Gastroesophageal sphincter (tissue), 4 donors: ENCODE measurements around the gene MCOLN2. TPM values are rescaled to one million over a fixed set of nuclear protein-coding genes. Genes with fewer than 3 reads are reported as not detected.

Experiments used
- ATAC-seq: fragments of 150-250 bp; one replicate; pipeline ENCODE4 v1.9.1; 2016; ENCODE audit warnings: mild to moderate bottlenecking, moderate library complexity
- H3K27ac ChIP-seq, 4 donors: fragments of 200-600 bp; sonication (generic) in 3 of 4; 1 replicate in 3 of 4; 2 replicates in 1 of 4; pipeline ENCODE4 v1.5.1; 2016 to 2019
- H3K27me3 ChIP-seq: fragments of 200-600 bp; sonication (generic); one replicate; pipeline ENCODE4 v1.5.1; 2019
- H3K36me3 ChIP-seq, 2 donors: fragments of 200-600 bp; sonication (generic); one replicate each; pipeline ENCODE4 v1.5.1; 2019; ENCODE audit warnings: control low read depth in 1 of 2
- H3K4me1 ChIP-seq, 3 donors: fragments of 200-600 bp; sonication (generic); 1 replicate in 2 of 3; 2 replicates in 1 of 3; pipeline ENCODE4 v1.5.1; 2016 to 2019; ENCODE audit warnings: control low read depth in 2 of 3
- H3K4me3 ChIP-seq, 2 donors: fragments of 200-600 bp; sonication (generic); one replicate each; pipeline ENCODE4 v1.5.1; 2019; ENCODE audit warnings: mild to moderate bottlenecking in 1 of 2, moderate library complexity in 1 of 2
- H3K9me3 ChIP-seq, 3 donors: fragments of 200-600 bp; sonication (generic); one replicate each; pipeline ENCODE4 v1.5.1; 2017 to 2019; ENCODE audit warnings: control low read depth in 2 of 3
- CTCF ChIP-seq, 4 experiments: fragments of 200-600 bp in 2 of 4; fragments of 450-650 bp in 2 of 4; sonication (generic) in 1 of 4; IDR thresholded peaks; one replicate each; pipeline ENCODE4 v1.5.1; 2017 to 2019; ENCODE audit warnings: antibody characterized with exemption in 4 of 4, mild to moderate bottlenecking in 2 of 4, moderate library complexity in 2 of 4
- EP300 ChIP-seq: sonication (generic); formaldehyde crosslinking; IDR thresholded peaks from one replicate; pipeline ENCODE4 v1.6.1; 2017; ENCODE audit warnings: antibody characterized with exemption, mild to moderate bottlenecking
- POLR2A ChIP-seq, 2 donors: fragments of 450-650 bp; IDR thresholded peaks; one replicate each; pipeline ENCODE4 v1.6.1; 2017; ENCODE audit warnings: antibody characterized with exemption in 2 of 2, mild to moderate bottlenecking in 2 of 2, moderate library complexity in 1 of 2
- POLR2AphosphoS5 ChIP-seq: sonication (generic); formaldehyde crosslinking; IDR thresholded peaks from one replicate; pipeline ENCODE4 v1.6.1; 2017; ENCODE audit warnings: antibody characterized with exemption
- WGBS, 2 donors: methylation state at CpG; one replicate each; pipeline ENCODE4 v1.1.5; 2018; ENCODE audit warnings: low coverage in 1 of 2; 5-methylcytosine and 5-hydroxymethylcytosine counted together
- total RNA-seq, 4 donors: library from RNA; depleted of rRNA; stranded (reverse); fragments of >200 nt; gene quantifications; one replicate each; pipeline ENCODE4 v1.1.0, GENCODE V29; 2016

The MCOLN2 gene
- total RNA-seq, 4 donors from 2014 or later, result 0.19 to 1.9 (median 0.69) TPM

DNA sequence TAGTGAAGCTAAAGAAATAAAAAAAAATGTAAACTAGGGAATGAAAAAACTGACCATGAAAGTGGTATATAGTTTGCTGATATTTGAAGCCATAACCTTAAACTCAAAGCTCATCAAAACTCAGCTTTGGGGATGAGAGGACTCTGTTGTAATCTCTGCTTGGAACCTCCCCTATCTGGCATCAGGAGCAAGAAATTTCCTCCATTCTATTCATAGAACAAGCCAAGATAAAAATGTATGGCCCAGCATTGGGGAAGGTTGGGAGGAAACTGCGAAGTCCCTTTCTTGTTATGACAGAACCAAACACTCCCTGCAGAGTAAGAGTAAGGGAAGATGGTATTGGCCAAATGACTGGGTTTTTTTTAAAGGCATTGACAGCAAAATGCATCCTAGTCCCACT is 35.6 kb downstream of the MCOLN2 start:
- Histone ChIP-seq H3K27ac (no peak overlapping the region), H3K4me3 (no peak overlapping the region), H3K4me1 (no peaks in the 10 kb centered on the region), H3K36me3 (no peaks in the 10 kb centered on the region), H3K9me3 (no peaks in the 10 kb centered on the region), H3K27me3 (no peaks in the 10 kb centered on the region)
- 72 to 83% methylated on average over 1 of the region's 1 CpG for WGBS, 2 donors
- TF ChIP-seq EP300 (no peak), CTCF (IDR thresholded peaks at IDR 0.05) (no peak), POLR2A (IDR thresholded peaks at IDR 0.05) (no peak), POLR2AphosphoS5 (no peak)
- ATAC-seq, result no peak

DNA sequence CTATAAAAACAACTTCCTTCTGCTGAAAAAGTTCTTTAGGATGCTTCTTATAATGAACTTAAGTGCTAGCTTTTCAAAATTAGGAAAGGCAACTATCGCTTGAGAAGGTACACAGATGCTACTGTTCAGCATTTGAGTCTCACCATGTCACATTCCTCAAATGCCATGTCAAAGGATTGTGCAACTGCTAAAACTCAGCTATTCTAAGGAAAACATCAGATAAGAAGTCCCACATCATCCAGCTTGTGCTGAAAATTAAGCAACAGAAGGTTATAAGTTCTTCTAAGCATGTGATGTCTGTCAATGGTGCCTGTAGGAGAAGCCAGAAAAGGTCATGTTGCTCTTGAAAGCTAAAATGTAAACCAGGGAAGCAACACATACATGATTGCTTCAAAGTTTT is 36.5 kb downstream of the MCOLN2 start:
- Histone ChIP-seq H3K27me3 (no peaks in the 10 kb centered on the region), H3K9me3 (no peaks in the 10 kb centered on the region), H3K27ac (no peak overlapping the region), H3K4me3 (no peak overlapping the region), H3K36me3 (no peaks in the 10 kb centered on the region), H3K4me1 (no peaks in the 10 kb centered on the region)
- no peak for ATAC-seq
- WGBS, 2 donors, result 45 to 100% methylated on average over 1 of the region's 1 CpG
- TF ChIP-seq CTCF (IDR thresholded peaks at IDR 0.05) (no peak), EP300 (no peak), POLR2A (IDR thresholded peaks at IDR 0.05) (no peak), POLR2AphosphoS5 (no peak)

DNA sequence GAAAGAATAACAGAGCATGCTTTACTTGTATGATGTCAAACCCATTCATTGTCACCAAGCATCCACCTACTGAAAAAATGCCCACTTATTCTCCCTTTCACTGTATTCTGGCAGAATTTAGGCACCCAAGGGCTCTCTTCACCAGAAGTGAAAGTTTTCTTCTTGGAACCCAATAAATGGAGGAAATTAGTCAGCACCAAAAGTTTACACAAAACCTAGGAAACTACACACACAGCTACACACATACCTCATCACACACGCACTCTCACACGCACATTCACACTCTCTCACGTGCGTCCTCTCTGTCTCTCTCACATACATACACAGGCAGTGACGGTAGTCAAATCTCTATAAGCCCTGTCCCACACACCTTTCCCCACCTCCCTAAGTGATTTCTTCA is 37.6 kb downstream of the MCOLN2 start:
- ATAC-seq, result no peak
- 70 to 81% methylated on average over 4 to 5 of the region's 5 CpGs for WGBS, 2 donors
- Histone ChIP-seq H3K27ac (no peak overlapping the region), H3K4me1 (no peaks in the 10 kb centered on the region), H3K4me3 (no peak overlapping the region), H3K27me3 (no peaks in the 10 kb centered on the region), H3K9me3 (no peaks in the 10 kb centered on the region), H3K36me3 (no peaks in the 10 kb centered on the region)
- TF ChIP-seq CTCF (IDR thresholded peaks at IDR 0.05) (no peak), POLR2A (IDR thresholded peaks at IDR 0.05) (no peak), POLR2AphosphoS5 (no peak), EP300 (no peak)

DNA sequence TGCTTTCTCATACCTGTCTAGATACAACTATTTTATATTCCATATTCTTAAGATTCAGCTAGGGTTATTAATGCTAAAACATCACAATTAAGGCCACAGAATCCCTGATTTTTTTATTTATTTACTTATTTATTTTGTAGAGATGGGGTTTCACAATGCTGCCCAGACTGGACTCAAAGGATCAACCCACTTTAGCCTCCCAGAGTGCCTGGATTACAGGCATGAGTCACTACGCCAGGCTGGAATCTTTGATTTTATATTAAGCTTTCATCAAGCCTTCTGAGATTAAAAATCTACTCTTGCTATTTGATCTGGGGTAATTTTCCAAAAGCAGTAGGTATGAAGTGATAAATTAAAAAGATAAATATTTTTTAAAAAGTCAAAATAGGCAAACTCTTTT is 38.9 kb downstream of the MCOLN2 start:
- no peak for ATAC-seq
- Histone ChIP-seq H3K27ac (no peak overlapping the region), H3K4me3 (no peak overlapping the region), H3K9me3 (no peaks in the 10 kb centered on the region), H3K36me3 (no peaks in the 10 kb centered on the region), H3K4me1 (no peaks in the 10 kb centered on the region), H3K27me3 (no peaks in the 10 kb centered on the region)
- no peak for TF ChIP-seq POLR2A (IDR thresholded peaks at IDR 0.05)
- no peak for TF ChIP-seq CTCF (IDR thresholded peaks at IDR 0.05)
- TF ChIP-seq POLR2AphosphoS5, result no peak
- WGBS, 2 donors, result 40 to 92% methylated on average over 1 of the region's 1 CpG

GRCh38 chr1:84956655-84957054 is 40.3 kb downstream of the MCOLN2 start:
- no peak for ATAC-seq
- Histone ChIP-seq H3K27me3 (no peaks in the 10 kb centered on the region), H3K36me3 (no peaks in the 10 kb centered on the region), H3K27ac (no peak overlapping the region), H3K4me1 (no peaks in the 10 kb centered on the region), H3K4me3 (no peak overlapping the region), H3K9me3 (no peaks in the 10 kb centered on the region)
- TF ChIP-seq POLR2AphosphoS5, result no peak
- TF ChIP-seq CTCF (IDR thresholded peaks at IDR 0.05), result no peak
- no peak for TF ChIP-seq POLR2A (IDR thresholded peaks at IDR 0.05)
- TF ChIP-seq EP300, result no peak
- WGBS, 2 donors, result 58 to 75% methylated on average over 4 to 5 of the region's 6 CpGs
